Sigmoid colon (tissue), 4 donors: ENCODE data around the gene EPSTI1.

Experiments
- EP300 ChIP-seq, 4 donors: sonication (generic); formaldehyde crosslinking; IDR thresholded peaks; one replicate each; pipeline ENCODE4 v1.6.1; 2017; ENCODE audit warnings: antibody characterized with exemption in 4 of 4
- POLR2A ChIP-seq, 2 donors: fragments of 450-650 bp; IDR thresholded peaks; one replicate each; pipeline ENCODE4 v1.6.1; 2016; ENCODE audit warnings: antibody characterized with exemption in 2 of 2, mild to moderate bottlenecking in 2 of 2, moderate library complexity in 2 of 2
- POLR2AphosphoS5 ChIP-seq, 4 donors: sonication (generic); formaldehyde crosslinking; IDR thresholded peaks; one replicate each; pipeline ENCODE4 v1.6.1; 2017; ENCODE audit warnings: antibody characterized with exemption in 4 of 4
- TF ChIP-seq, protein P1 (sequence below), 4 experiments: fragments of 450-650 bp in 3 of 4; fragments of 200-600 bp in 1 of 4; IDR thresholded peaks; one replicate each; pipeline ENCODE4 v1.5.1; 2016 to 2019; ENCODE audit warnings: antibody characterized with exemption in 4 of 4, mild to moderate bottlenecking in 3 of 4, moderate library complexity in 2 of 4

DNA sequence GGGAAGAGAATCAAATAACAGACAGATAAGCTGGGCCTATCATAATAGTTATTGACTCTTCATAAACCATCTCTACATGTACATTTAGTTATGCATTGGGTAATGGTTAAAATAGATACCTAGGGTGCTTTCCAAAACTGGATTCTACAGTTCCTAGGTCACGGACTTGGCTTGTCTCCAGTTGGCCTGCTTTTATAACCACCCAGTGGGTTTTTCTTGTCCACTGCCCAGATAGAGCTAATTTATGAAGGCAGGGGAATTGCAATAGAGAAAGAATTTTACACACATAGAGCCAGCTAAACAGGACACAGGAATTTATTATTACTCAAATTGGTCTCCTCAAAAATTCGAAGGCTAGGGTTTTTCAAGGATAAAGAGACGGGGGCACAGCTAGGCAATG is 113.3 kb downstream of the EPSTI1 start:
- TF ChIP-seq, protein P1, sequence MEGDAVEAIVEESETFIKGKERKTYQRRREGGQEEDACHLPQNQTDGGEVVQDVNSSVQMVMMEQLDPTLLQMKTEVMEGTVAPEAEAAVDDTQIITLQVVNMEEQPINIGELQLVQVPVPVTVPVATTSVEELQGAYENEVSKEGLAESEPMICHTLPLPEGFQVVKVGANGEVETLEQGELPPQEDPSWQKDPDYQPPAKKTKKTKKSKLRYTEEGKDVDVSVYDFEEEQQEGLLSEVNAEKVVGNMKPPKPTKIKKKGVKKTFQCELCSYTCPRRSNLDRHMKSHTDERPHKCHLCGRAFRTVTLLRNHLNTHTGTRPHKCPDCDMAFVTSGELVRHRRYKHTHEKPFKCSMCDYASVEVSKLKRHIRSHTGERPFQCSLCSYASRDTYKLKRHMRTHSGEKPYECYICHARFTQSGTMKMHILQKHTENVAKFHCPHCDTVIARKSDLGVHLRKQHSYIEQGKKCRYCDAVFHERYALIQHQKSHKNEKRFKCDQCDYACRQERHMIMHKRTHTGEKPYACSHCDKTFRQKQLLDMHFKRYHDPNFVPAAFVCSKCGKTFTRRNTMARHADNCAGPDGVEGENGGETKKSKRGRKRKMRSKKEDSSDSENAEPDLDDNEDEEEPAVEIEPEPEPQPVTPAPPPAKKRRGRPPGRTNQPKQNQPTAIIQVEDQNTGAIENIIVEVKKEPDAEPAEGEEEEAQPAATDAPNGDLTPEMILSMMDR (IDR thresholded peaks at IDR 0.05): no peak
- TF ChIP-seq POLR2AphosphoS5 (IDR thresholded peaks at IDR 0.05): no peak
- TF ChIP-seq POLR2A (IDR thresholded peaks at IDR 0.05): no peak
- no peak for TF ChIP-seq EP300 (IDR thresholded peaks at IDR 0.05)
